Fibroblast of skin of scalp (primary cell): Measurements from ENCODE around the gene CRYGN.

ENCODE experiments used
- DNase-seq: peaks from one replicate; pipeline ENCODE4 v3.0.0-alpha.2; 2013

Gene CRYGN

GRCh38 chr7:151425670-151426440 lies 14.1 kb downstream of the CRYGN start:
- peak; percentile 44 for DNase-seq

- DNase-seq = no peak
These were observed 15.1 kb downstream of the CRYGN start for GRCh38 chr7:151424799-151425198.

- DNase-seq = no peak
These were observed 16.0 kb downstream of the CRYGN start for GRCh38 chr7:151423936-151424335.

GRCh38 chr7:151423226-151423625 lies 16.7 kb downstream of the CRYGN start:
- DNase-seq = no peak

- DNase-seq = no peak
These were observed 17.7 kb downstream of the CRYGN start for GRCh38 chr7:151422212-151422611.

GRCh38 chr7:151420144-151420543 lies 19.8 kb downstream of the CRYGN start:
- no peak for DNase-seq

- no peak for DNase-seq
These were observed 23.0 kb downstream of the CRYGN start for GRCh38 chr7:151416941-151417315.

- DNase-seq = no peak
These were observed 23.6 kb downstream of the CRYGN start for GRCh38 chr7:151416112-151416940.

- DNase-seq = no peak
These were observed 24.4 kb downstream of the CRYGN start for GRCh38 chr7:151415375-151416105.

GRCh38 chr7:151413241-151413640 lies 26.7 kb downstream of the CRYGN start:
- DNase-seq = no peak

- DNase-seq = no peak
These were observed 27.6 kb downstream of the CRYGN start for GRCh38 chr7:151412318-151412717.

GRCh38 chr7:151411551-151411950 lies 28.4 kb downstream of the CRYGN start:
- no peak for DNase-seq

GRCh38 chr7:151410405-151411390 lies 29.2 kb downstream of the CRYGN start:
- no peak for DNase-seq

- DNase-seq = no peak
These were observed 30.1 kb downstream of the CRYGN start, which contains the start of gene WDR86 for GRCh38 chr7:151409667-151410404. TSS of gene WDR86 (minus strand) at chr7:151410038. CDS start at chr7:151409589, 449 bp downstream.

GRCh38 chr7:151408839-151409666 lies 30.9 kb downstream of the CRYGN start:
- no peak for DNase-seq

- no peak for DNase-seq
These were observed 31.5 kb downstream of the CRYGN start for GRCh38 chr7:151408498-151408838.

GRCh38 chr7:151406886-151407583 lies 32.9 kb downstream of the CRYGN start:
- no peak for DNase-seq

- no peak for DNase-seq
These were observed 33.7 kb downstream of the CRYGN start for GRCh38 chr7:151406051-151406875.

- DNase-seq = no peak
These were observed 34.4 kb downstream of the CRYGN start for GRCh38 chr7:151405588-151405987.
